HL-60 (cell line): ENCODE measurements around the gene ZNF512B. TPM values are rescaled to one million over a fixed set of nuclear protein-coding genes. Genes with fewer than 3 reads are reported as not detected.

Experiments
- microRNA-seq: library from miRNA; unstranded; fragments of <30 nt; microRNA quantifications from one replicate; pipeline ENCODE4, GENCODE V29; 2018

ZNF512B gene

Small RNA genes within 50 kb of the gene (microRNA-seq; reads per million reads assigned to microRNA genes)
- not detected for gene MIR1914
- gene MIR647 = not detected
- gene MIR941-1 = not detected
- gene MIR941-2 = not detected
- gene MIR941-3 = not detected
- not detected for gene MIR941-4
- gene MIR941-5 = not detected
